Pancreas (tissue), 10 donors: ENCODE results near the gene ZNF362. TPM values are rescaled to one million over a fixed set of nuclear protein-coding genes. Genes with fewer than 3 reads are reported as not detected.

Experiments
- ATAC-seq, 4 donors: fragments of 200-7000 bp; cut with Tn5 transposase; one replicate each; pipeline versions ENCODE4 v1.8.0 to v1.9.1; 2020; ENCODE audit warnings: mild to moderate bottlenecking in 4 of 4, moderate library complexity in 4 of 4
- DNase-seq, 6 donors: peaks; one replicate each; pipeline ENCODE4 v3.0.0-alpha.2; 2020
- FAIRE-seq: peaks from 2 replicates; lab custom pipeline; 2012; peaks lifted over from hg19 to GRCh38; lab: Jason Lieb, UNC
- H3K27ac ChIP-seq, 4 donors: fragments of 200-600 bp; sonication (generic); 1 replicate in 3 of 4; 2 replicates in 1 of 4; pipeline versions ENCODE4 v1.5.0 to v1.8.0; 2020
- H3K27me3 ChIP-seq, 4 donors: fragments of 200-600 bp; one replicate each; pipeline ENCODE4 v1.8.0; 2021
- H3K36me3 ChIP-seq, 3 donors: fragments of 200-600 bp; sonication (generic) in 1 of 3; one replicate each; pipeline versions ENCODE4 v1.5.0 to v1.8.0; 2020 to 2021
- H3K4me1 ChIP-seq, 3 donors: fragments of 200-600 bp; one replicate each; pipeline ENCODE4 v1.8.0; 2021
- H3K4me3 ChIP-seq, 4 donors: fragments of 200-600 bp; sonication (generic) in 2 of 4; one replicate each; pipeline versions ENCODE4 v1.5.0 to v1.8.0; 2020 to 2021
- H3K9me3 ChIP-seq, 4 donors: fragments of 200-600 bp; one replicate each; pipeline ENCODE4 v1.8.0; 2021
- CTCF ChIP-seq, 4 donors: fragments of 200-600 bp; sonication (generic) in 3 of 4; IDR thresholded peaks; one replicate each; pipeline versions ENCODE4 v1.5.0 to v1.8.0; 2021; ENCODE audit warnings: antibody characterized with exemption in 4 of 4
- whole genome bisulfite sequencing, 2 donors: extraction: QIAGEN DNeasy Blood & Tissue Kit; methylation state at CpG; one replicate each; pipeline ENCODE4 v1.1.7; 2013; 5-methylcytosine and 5-hydroxymethylcytosine counted together
- intact Hi-C, 3 donors: fragments of 100-400 bp; cut with DNase I; formaldehyde crosslinking; loops; one replicate each; pipeline versions ENCODE4 v1.11.1 to v1.14.2; 2022
- polyA plus RNA-seq, 2 donors: library from polyadenylated mRNA; stranded (reverse); fragments of 200-250 nt; gene quantifications; one replicate each; pipeline ENCODE4 v1.2.3, GENCODE V29; 2013
- total RNA-seq, 6 donors: library from RNA; stranded (reverse); fragmentation: NEBNext Ultra II Directional in 4 of 6; extraction: Animal tissue kit (Norgen Biotek cat#: 25700) in 4 of 6; gene quantifications; one replicate each; pipeline versions ENCODE4 v1.2.1 to v1.2.4, GENCODE V29; 2021 to 2023
- donor health status: healthy with polysubstance abuse.
- donor health status: DM: no; HTN: no; CAD: no; lungs with moderate emphysema.
- donor health status: DM: no; HTN: no; CAD: no.
- donor health status: control.
- donor health status: control.
- donor health status: Bipolar disorder and iron deficiency.
- donor health status: DM: yes; HTN: yes; CAD: no.
- donor health status: DM: no; HTN: no; CAD: no.
- donor health status: DM: no; HTN: no; CAD: no.
- donor health status: DM: yes; HTN: yes; CAD: no.

Gene ZNF362
- total and polyA plus RNA-seq, 8 donors = 11.8 to 19.7 (median 13.9) TPM

- no peak for FAIRE-seq
- peak overlapping the region in 1 of 4 donors; percentile 26 for H3K27ac ChIP-seq
- peaks cover 0 to 11% (median 0%) of the 10 kb centered on the region in 3 donors for H3K4me1 ChIP-seq
- intact Hi-C loops = no loop called here
- peak in 1 of 6 donors; percentile 41 for DNase-seq
- no peak for TF ChIP-seq CTCF (IDR thresholded peaks at IDR 0.05)
- peak; percentile 26 to 69 (median 56) for ATAC-seq
- no peaks in the 10 kb centered on the region for H3K9me3 ChIP-seq
- 48 to 54% methylated on average over 9 of the region's 9 CpGs for WGBS, 2 donors
- H3K36me3 ChIP-seq = peaks cover 0 to 96% (median 62%) of the 10 kb centered on the region in 3 donors
- H3K4me3 ChIP-seq = no peak overlapping the region
- no peaks in the 10 kb centered on the region for H3K27me3 ChIP-seq
Measured at GRCh38 chr1:33327587-33328325, 71.5 kb downstream of the ZNF362 start.

- H3K4me3 ChIP-seq = no peak overlapping the region
- H3K27ac ChIP-seq = no peak overlapping the region
- ATAC-seq (no peak), DNase-seq (no peak), FAIRE-seq (no peak)
- no peak for TF ChIP-seq CTCF (IDR thresholded peaks at IDR 0.05)
- intact Hi-C loops = no loop called here
- peaks cover 0 to 91% (median 61%) of the 10 kb centered on the region in 3 donors for H3K36me3 ChIP-seq
- peaks cover 0 to 14% (median 0%) of the 10 kb centered on the region in 3 donors for H3K4me1 ChIP-seq
- H3K27me3 ChIP-seq = no peaks in the 10 kb centered on the region
- WGBS, 2 donors = 94 to 97% methylated on average over 12 of the region's 12 CpGs
- H3K9me3 ChIP-seq = no peaks in the 10 kb centered on the region
Measured at GRCh38 chr1:33328817-33329216, 72.5 kb downstream of the ZNF362 start.

- intact Hi-C loops = no loop called here
- H3K4me1 ChIP-seq = peaks cover 8 to 24% (median 9%) of the 10 kb centered on the region in 3 donors
- H3K36me3 ChIP-seq = peaks cover 0 to 86% (median 51%) of the 10 kb centered on the region in 3 donors
- 85 to 92% methylated on average over 19 of the region's 19 CpGs for WGBS, 2 donors
- TF ChIP-seq CTCF (IDR thresholded peaks at IDR 0.05) = no peak
- no peak overlapping the region for H3K27ac ChIP-seq
- H3K4me3 ChIP-seq = no peak overlapping the region
- FAIRE-seq (no peak), DNase-seq (no peak), ATAC-seq (no peak)
- H3K27me3 ChIP-seq = no peaks in the 10 kb centered on the region
- H3K9me3 ChIP-seq = no peaks in the 10 kb centered on the region
Measured at GRCh38 chr1:33329600-33330305, 73.5 kb downstream of the ZNF362 start.

GRCh38 chr1:33330361-33330890 lies 74.1 kb downstream of the ZNF362 start:
- no peaks in the 10 kb centered on the region for H3K27me3 ChIP-seq
- WGBS, 2 donors = 94 to 96% methylated on average over 3 of the region's 3 CpGs
- no peak overlapping the region for H3K4me3 ChIP-seq
- FAIRE-seq (no peak), DNase-seq (no peak), ATAC-seq (no peak)
- TF ChIP-seq CTCF (IDR thresholded peaks at IDR 0.05) = no peak
- peaks cover 11 to 31% (median 14%) of the 10 kb centered on the region in 3 donors for H3K4me1 ChIP-seq
- peaks cover 0 to 79% (median 45%) of the 10 kb centered on the region in 3 donors for H3K36me3 ChIP-seq
- no peak overlapping the region for H3K27ac ChIP-seq
- intact Hi-C loops = no loop called here
- H3K9me3 ChIP-seq = no peaks in the 10 kb centered on the region
